HUES64 (cell line): ENCODE results near the gene SMIM21.

ENCODE experiments used
- H3K27ac ChIP-seq: 2 replicates; pipeline ENCODE4 v1.7.0; 2013; ENCODE audit warnings: low read depth, low read length, inconsistent platforms
- H3K27me3 ChIP-seq: 2 replicates; pipeline ENCODE4 v1.6.1; 2013; ENCODE audit warnings: mild to moderate bottlenecking, low read length; ENCODE audit not compliant: insufficient read depth
- H3K36me3 ChIP-seq: 2 replicates; pipeline ENCODE4 v1.6.1; 2013; ENCODE audit warnings: mild to moderate bottlenecking, low read length; ENCODE audit not compliant: insufficient read depth
- H3K4me1 ChIP-seq: 2 replicates; pipeline ENCODE4 v1.6.1; 2013; ENCODE audit warnings: mild to moderate bottlenecking, low read length, moderate library complexity; ENCODE audit not compliant: insufficient read depth
- H3K4me3 ChIP-seq: 2 replicates; pipeline ENCODE4 v1.5.1; 2013; ENCODE audit warnings: mild to moderate bottlenecking, low read length, moderate library complexity
- H3K9ac ChIP-seq: 2 replicates; pipeline ENCODE4 v1.6.1; 2013; ENCODE audit warnings: mild to moderate bottlenecking, low read depth, low read length
- H3K9me3 ChIP-seq: 2 replicates; pipeline ENCODE4 v1.6.1; 2013; ENCODE audit warnings: low read depth, low read length; ENCODE audit not compliant: insufficient read depth
- WGBS: fragments of 150-250, 120-280 bp; methylation state at CpG from one replicate; pipeline ENCODE4 v1.1.7; 2013; ENCODE audit warnings: missing lambda C conversion rate; 5-methylcytosine and 5-hydroxymethylcytosine counted together

Gene SMIM21

DNA sequence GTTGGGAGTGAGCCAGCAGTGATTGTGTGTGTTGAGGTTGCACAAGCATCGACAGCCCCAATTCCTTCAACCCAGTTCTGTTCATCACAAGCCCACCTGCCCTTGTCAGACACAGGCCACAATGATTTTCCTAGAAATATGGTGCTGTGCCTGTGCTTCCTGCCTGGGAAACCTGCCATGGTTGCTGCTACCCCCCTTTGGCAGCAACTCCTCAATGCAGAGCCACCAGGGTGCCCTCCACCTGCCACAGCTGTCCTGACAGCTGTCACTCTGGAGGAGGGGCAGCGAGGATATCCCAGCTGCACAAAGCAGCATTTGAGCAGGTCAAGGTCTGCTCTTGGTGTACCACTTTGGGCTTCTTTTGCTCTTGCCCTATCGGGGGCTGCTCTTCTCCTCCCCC is 27.1 kb downstream of the SMIM21 start:
- Histone ChIP-seq H3K36me3 (no peaks in the 10 kb centered on the region), H3K9me3 (no peaks in the 10 kb centered on the region), H3K27me3 (no peaks in the 10 kb centered on the region), H3K4me3 (no peak overlapping the region), H3K27ac (no peak overlapping the region), H3K9ac (no peak overlapping the region), H3K4me1 (no peaks in the 10 kb centered on the region)
- 93% methylated on average over 3 of the region's 3 CpGs for WGBS

DNA sequence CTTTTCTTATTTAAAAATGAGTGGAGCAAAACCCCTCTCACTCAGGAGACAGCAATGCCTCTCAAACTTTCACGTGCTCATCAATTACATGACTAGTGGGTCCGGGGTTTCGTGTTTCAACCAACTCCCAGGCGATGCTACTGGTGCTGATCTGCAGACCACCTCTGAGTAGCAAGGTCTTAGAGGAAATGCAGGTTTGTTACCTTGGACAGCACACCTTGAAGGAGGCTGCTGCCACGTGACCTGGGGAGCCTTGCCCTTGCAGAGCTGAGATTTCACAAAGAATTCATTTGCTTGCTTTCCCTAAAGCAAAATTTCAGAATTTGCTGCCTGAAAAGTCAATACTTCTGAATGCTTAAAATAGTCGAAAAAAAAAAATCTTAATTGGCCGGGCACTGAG is 32.4 kb downstream of the SMIM21 start:
- H3K27me3 ChIP-seq = no peaks in the 10 kb centered on the region

DNA sequence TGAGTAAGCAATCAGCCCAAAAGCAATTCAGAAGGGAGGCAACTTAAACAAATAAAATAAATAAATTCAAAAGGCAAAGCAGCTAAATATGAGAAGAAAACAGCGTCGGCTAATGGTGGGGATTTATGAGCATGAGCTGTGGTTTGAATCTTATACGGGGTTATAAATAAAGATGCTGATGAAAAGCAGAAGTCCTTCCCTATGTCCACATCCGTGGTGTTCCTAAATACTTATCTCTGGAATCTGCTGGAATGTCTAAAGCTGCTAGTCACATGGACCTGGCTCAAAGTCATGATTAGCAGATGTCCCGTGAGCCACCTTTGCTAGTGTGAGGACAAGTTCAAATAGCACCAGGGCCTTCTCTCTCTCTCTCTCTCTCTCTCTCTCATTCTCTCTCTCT is 33.8 kb downstream of the SMIM21 start:
- Histone ChIP-seq H3K27me3 (no peaks in the 10 kb centered on the region), H3K4me1 (no peaks in the 10 kb centered on the region)
- 95% methylated on average over 5 of the region's 5 CpGs for WGBS

More for the DNA sequence above, 32.4 kb downstream of the SMIM21 start:
- Histone ChIP-seq H3K9me3 (no peaks in the 10 kb centered on the region), H3K36me3 (no peaks in the 10 kb centered on the region), H3K4me3 (no peak overlapping the region), H3K4me1 (no peaks in the 10 kb centered on the region), H3K27ac (no peak overlapping the region), H3K9ac (no peak overlapping the region)
- 85% methylated on average over 7 of the region's 7 CpGs for WGBS

DNA sequence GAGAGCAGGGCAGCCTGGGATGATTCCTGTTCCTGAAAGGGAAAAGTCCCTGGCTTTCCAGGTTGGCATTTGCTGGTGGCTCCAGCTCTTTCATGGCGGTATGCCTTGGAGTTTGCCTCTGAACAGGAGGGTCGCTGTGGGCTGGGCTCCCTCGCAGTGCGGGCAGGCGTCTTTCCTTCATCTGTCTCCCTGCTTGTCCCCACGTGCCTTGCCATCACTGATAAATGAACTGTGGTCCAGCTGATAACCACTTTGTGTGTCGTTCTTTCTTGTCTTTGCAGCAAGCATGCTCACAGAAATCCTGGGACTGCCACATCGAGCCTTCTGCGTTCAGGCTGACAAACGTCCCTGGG is 35.3 kb downstream of the SMIM21 start:
- Histone ChIP-seq H3K4me1 (no peaks in the 10 kb centered on the region), H3K27ac (no peak overlapping the region)

More for the DNA sequence above, 33.8 kb downstream of the SMIM21 start:
- Histone ChIP-seq H3K4me3 (no peak overlapping the region), H3K27ac (no peak overlapping the region), H3K9ac (no peak overlapping the region), H3K9me3 (no peaks in the 10 kb centered on the region), H3K36me3 (no peaks in the 10 kb centered on the region)

DNA sequence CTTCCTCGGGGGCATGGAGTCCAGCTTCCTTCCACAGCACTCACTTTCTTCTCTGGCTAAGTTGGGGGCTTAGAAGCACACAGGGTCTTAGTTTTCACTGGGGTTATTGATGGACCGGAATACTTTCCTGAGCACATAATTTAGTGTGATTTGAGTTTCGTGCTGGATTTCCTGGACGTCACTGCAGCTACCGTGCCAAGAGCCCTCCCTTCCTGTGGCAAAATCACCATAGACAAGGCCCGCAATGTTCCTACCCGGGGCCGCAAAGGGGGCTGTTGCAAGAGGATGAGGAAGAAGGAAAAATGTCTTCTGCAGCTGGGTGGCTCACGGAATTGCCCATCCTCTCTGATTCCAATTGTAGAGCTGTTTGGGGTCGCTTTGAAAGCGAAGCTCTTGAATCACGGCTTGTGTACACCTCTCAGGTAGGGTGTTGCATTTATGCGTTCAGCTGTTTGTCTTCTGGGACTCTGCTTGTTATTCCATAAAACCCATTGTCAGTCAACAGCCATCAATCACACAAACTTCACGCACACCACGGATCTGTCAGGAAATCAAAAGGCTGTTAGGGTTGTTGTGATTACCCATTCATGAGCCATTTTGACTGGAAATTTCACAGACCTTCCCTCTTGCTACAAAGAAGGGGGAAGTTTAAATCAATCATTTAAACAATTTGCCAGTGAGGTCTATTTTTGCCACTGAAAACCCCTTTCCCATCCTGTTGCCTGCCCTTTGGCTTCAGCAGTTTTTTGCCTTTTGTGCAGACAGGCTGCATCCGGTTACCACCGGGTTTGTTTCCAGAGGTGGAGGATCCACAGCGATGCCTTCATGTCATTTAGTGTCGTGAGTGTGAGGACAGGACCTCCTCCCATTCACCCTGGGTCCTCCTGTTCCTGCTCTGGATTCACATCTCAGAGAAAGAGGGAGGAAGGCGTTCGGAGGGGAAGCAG is 36.0 kb downstream of the SMIM21 start:
- no peak overlapping the region for H3K9ac ChIP-seq
- WGBS = 94% methylated on average over 21 of the region's 21 CpGs
- H3K36me3 ChIP-seq = no peaks in the 10 kb centered on the region
- H3K9me3 ChIP-seq = no peaks in the 10 kb centered on the region
- no peak overlapping the region for H3K4me3 ChIP-seq
- H3K27me3 ChIP-seq = no peaks in the 10 kb centered on the region
- no peak overlapping the region for H3K27ac ChIP-seq
- H3K4me1 ChIP-seq = no peaks in the 10 kb centered on the region

More for the DNA sequence above, 35.3 kb downstream of the SMIM21 start:
- H3K9ac ChIP-seq = no peak overlapping the region
- WGBS = 96% methylated on average over 10 of the region's 10 CpGs
- H3K9me3 ChIP-seq = no peaks in the 10 kb centered on the region
- H3K27me3 ChIP-seq = no peaks in the 10 kb centered on the region
- H3K4me3 ChIP-seq = no peak overlapping the region
- H3K36me3 ChIP-seq = no peaks in the 10 kb centered on the region

DNA sequence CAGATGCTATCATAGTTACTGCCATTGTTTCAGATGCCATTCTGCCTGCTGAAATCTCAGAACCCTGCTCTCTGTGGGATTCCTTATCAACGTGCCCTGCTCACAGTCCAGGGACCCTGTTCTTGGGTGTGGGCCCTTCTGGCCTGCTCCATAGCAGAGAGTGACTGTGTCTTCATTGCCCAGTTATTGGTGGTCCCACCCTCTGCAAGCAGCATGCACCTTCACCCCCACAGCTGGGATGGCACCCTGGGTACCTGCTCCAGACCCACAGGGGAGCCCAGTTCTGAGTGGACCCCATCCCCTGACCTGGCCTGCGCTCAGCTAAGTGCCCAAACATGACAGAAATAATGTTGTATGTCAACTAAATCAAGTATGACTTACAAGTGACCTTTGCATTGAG is 36.6 kb downstream of the SMIM21 start:
- WGBS = 91% methylated on average over 2 of the region's 2 CpGs
- no peaks in the 10 kb centered on the region for H3K9me3 ChIP-seq
- no peaks in the 10 kb centered on the region for H3K36me3 ChIP-seq

DNA sequence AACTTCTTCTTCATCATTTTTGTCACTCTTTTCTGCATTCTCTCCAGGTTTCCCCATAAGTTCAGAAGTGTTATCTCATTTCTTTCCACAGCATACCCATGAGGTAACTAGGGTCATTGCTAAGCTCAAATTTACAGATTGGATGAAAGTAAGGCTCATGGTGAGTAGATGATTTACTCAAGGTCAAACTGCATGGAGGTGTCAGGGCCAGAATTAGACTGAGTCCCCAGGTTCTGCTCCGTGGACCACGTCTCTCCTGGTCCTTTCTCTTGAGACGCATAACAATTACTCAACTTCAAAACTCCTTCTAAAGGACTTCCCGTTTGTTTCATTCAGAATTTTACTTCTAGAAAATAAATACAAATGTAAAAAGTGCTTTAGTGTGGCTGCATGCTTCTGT is 43.4 kb downstream of the SMIM21 start:
- no peak overlapping the region for H3K4me3 ChIP-seq
- no peaks in the 10 kb centered on the region for H3K4me1 ChIP-seq
- H3K36me3 ChIP-seq = no peaks in the 10 kb centered on the region
- H3K9ac ChIP-seq = no peak overlapping the region
- 95% methylated on average over 3 of the region's 4 CpGs for WGBS
- H3K27ac ChIP-seq = no peak overlapping the region
- no peaks in the 10 kb centered on the region for H3K27me3 ChIP-seq
- H3K9me3 ChIP-seq = no peaks in the 10 kb centered on the region

More for the DNA sequence above, 36.6 kb downstream of the SMIM21 start:
- H3K4me1 ChIP-seq = no peaks in the 10 kb centered on the region
- H3K4me3 ChIP-seq = no peak overlapping the region
- no peaks in the 10 kb centered on the region for H3K27me3 ChIP-seq
- no peak overlapping the region for H3K9ac ChIP-seq
- H3K27ac ChIP-seq = no peak overlapping the region

DNA sequence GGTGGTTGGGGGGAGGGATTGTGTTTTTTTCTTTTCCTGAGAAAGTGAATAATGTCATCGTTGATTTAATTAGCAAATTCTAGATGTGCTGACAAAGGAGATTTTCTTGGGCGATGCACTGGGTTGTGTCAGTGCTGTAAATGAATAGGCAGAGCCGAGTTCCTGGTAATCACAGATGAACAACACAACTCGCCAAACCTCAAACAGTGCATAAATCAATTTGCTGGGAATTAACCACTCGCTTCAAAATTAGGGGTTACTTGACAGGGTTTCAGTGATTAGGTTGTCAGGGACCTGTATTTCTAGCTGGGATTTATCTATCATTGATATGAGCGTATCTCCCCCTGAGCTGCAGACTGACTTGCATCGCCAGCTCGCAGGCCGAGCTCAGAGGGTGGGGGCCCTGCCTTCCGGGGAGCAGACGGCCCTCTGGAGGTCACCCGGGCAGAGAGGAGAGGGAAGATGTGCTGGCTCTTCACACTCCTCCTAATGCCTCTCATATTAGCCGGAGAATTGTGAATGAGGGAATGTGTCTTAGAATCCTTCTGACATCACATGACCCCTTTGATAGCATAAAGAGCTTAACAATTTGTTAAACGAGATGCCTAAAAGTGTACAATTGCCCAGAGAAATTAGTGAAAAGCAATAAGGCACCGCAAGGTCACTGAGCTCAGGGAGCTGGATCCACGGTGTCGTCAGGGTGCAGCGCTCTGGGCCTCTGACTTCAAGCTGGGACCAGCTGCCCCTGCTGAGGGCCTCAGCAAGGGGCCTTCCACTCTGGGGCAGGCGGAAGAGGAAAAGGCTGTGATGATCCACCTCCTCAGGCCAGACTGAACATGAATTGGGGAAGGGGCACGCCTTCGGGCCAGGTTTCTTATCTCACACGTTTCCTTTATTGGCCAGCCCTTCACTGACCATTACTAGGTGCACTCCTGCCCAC is 48.9 kb downstream of the SMIM21 start:
- no peaks in the 10 kb centered on the region for H3K36me3 ChIP-seq
- H3K9ac ChIP-seq = no peak overlapping the region
- H3K4me3 ChIP-seq = no peak overlapping the region
- no peaks in the 10 kb centered on the region for H3K9me3 ChIP-seq
- H3K4me1 ChIP-seq = no peaks in the 10 kb centered on the region
- H3K27ac ChIP-seq = no peak overlapping the region
- 91% methylated on average over 20 of the region's 22 CpGs for WGBS
- H3K27me3 ChIP-seq = no peaks in the 10 kb centered on the region

DNA sequence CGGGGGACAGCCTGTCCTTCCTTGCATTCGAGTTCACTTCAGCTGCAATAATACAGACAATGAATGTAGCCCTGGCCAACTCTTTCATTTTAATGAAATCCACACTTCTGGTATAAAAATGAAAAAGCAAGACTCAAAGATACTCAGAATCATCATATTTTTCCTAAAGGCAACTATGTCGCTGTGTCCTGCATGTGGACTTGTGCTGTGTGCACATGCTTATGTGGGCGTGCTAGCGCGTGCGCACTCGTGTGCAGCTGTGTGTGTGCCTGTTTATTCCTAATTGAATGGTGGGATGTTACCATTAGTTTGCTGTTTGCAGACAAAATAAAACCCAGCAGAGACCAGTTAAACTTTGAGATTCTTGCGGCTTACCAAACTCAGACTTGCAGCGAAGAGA is 49.6 kb downstream of the SMIM21 start:
- 97% methylated on average over 10 of the region's 10 CpGs for WGBS
- no peaks in the 10 kb centered on the region for H3K9me3 ChIP-seq
- H3K9ac ChIP-seq = no peak overlapping the region
- H3K36me3 ChIP-seq = no peaks in the 10 kb centered on the region
- no peak overlapping the region for H3K27ac ChIP-seq
- H3K27me3 ChIP-seq = no peaks in the 10 kb centered on the region
- no peak overlapping the region for H3K4me3 ChIP-seq
- no peaks in the 10 kb centered on the region for H3K4me1 ChIP-seq

DNA sequence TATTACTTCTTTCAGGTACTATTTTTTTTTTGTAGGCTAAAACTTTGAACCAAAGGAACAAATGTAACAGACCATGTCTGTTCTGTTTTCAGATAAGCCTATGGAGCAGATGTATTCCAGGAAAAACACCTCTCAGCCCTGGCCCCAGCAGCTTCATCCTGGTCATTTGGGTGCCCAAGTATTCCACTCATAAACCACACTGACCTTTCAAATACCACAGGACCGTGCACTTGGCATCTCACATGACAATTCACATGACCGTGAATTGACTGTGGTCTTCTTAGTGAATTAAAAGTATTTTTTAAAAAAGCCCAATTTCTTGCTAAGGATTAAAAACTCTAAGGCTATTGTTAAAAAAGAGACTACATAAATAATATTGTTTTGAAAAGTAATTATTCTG is 50.2 kb downstream of the SMIM21 start:
- no peak overlapping the region for H3K4me3 ChIP-seq
- no peaks in the 10 kb centered on the region for H3K4me1 ChIP-seq
- no peaks in the 10 kb centered on the region for H3K9me3 ChIP-seq
- H3K27me3 ChIP-seq = no peaks in the 10 kb centered on the region
- no peak overlapping the region for H3K9ac ChIP-seq
- H3K27ac ChIP-seq = no peak overlapping the region
- WGBS = 95% methylated on average over 2 of the region's 2 CpGs
- H3K36me3 ChIP-seq = no peaks in the 10 kb centered on the region

DNA sequence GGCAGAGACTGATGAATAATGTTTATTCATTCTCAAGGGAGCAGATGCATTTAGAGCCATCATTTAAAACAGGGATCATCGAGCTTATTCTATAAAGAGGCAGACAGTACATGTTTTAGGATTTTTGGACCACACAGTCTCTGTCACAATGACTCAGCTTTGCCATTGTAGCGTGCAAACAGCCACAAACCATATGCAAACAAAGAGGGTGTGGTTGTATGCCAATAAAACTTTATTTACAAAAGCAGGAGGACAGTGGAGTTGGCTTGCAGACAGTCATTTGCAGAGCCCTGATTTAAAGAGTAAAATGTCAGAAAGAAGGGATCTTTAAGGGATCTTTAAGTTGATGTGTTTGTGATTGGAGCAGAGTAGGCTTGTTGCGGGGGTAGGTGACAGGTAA is 51.5 kb downstream of the SMIM21 start:
- Histone ChIP-seq H3K4me1 (no peaks in the 10 kb centered on the region), H3K4me3 (no peak overlapping the region), H3K27me3 (no peaks in the 10 kb centered on the region), H3K9ac (no peak overlapping the region), H3K27ac (no peak overlapping the region), H3K36me3 (no peaks in the 10 kb centered on the region), H3K9me3 (no peaks in the 10 kb centered on the region)
- WGBS = 97% methylated on average over 3 of the region's 3 CpGs
